DND-41 (cell line): ENCODE data around the gene SIDT2.

Experiments
- ATAC-seq: fragments of 200-7000 bp; cut with Tn5 transposase; 3 replicates; pipeline ENCODE4 v1.9.1; 2021; ENCODE audit warnings: low read depth; ENCODE audit not compliant: insufficient read depth
- DNase-seq: peaks from one replicate; pipeline ENCODE4 v3.0.0-alpha.2; 2020
- H2AFZ ChIP-seq: 2 replicates; pipeline ENCODE4 v1.6.0; 2012; ENCODE audit warnings: low read depth, low read length
- H3K27ac ChIP-seq: 2 replicates; pipeline ENCODE4 v1.5.1; 2012; ENCODE audit warnings: low read length, inconsistent platforms
- H3K27me3 ChIP-seq: fragments of 200-600 bp; sonication (generic); 2 replicates; pipeline ENCODE4 v1.6.0; 2012; ENCODE audit warnings: low read length, mild to moderate bottlenecking, inconsistent platforms; ENCODE audit not compliant: insufficient read depth, poor library complexity
- H3K36me3 ChIP-seq: 2 replicates; pipeline ENCODE4 v1.5.1; 2012; ENCODE audit warnings: low read length, inconsistent platforms; ENCODE audit not compliant: insufficient read depth
- H3K4me1 ChIP-seq: 2 replicates; pipeline ENCODE4 v1.5.1; 2012; ENCODE audit warnings: mild to moderate bottlenecking, low read length; ENCODE audit not compliant: insufficient read depth
- H3K4me2 ChIP-seq: 2 replicates; pipeline ENCODE4 v1.6.0; 2012; ENCODE audit warnings: mild to moderate bottlenecking, moderate library complexity, low read length, inconsistent platforms; ENCODE audit not compliant: insufficient read depth
- H3K4me3 ChIP-seq, 2 experiments: fragments of 200-600 bp in 1 of 2; shearing (Covaris generic) in 1 of 2; 2 replicates each; pipeline ENCODE4 v1.5.1; 2012 to 2016; ENCODE audit warnings: inconsistent platforms in 2 of 2, low read length in 2 of 2, mild to moderate bottlenecking in 2 of 2, low read depth in 1 of 2, moderate library complexity in 1 of 2
- H3K79me2 ChIP-seq: 2 replicates; pipeline ENCODE4 v1.6.0; 2012; ENCODE audit warnings: low read length, inconsistent platforms; ENCODE audit not compliant: insufficient read depth
- H3K9ac ChIP-seq: 2 replicates; pipeline ENCODE4 v1.6.0; 2012; ENCODE audit warnings: low read depth, mild to moderate bottlenecking, inconsistent platforms, low read length, moderate library complexity
- H3K9me3 ChIP-seq: 2 replicates; pipeline ENCODE4 v1.5.1; 2012; ENCODE audit warnings: low read length, moderate library complexity, mild to moderate bottlenecking, inconsistent platforms; ENCODE audit not compliant: insufficient read depth, severe bottlenecking
- H4K20me1 ChIP-seq: 2 replicates; pipeline ENCODE4 v1.6.0; 2012; ENCODE audit warnings: low read length; ENCODE audit not compliant: insufficient read depth
- CTCF ChIP-seq: IDR thresholded peaks from 2 replicates; pipeline ENCODE4 v1.5.1; 2012; ENCODE audit warnings: borderline replicate concordance, low read length, moderate library complexity, mild to moderate bottlenecking; ENCODE audit not compliant: poor library complexity, severe bottlenecking; ENCODE audit errors: extremely low read depth
- EZH2 ChIP-seq: IDR thresholded peaks from 3 replicates; pipeline ENCODE4 v1.6.1; 2012; ENCODE audit warnings: borderline replicate concordance, low read depth, mild to moderate bottlenecking, moderate library complexity, low read length, inconsistent platforms; ENCODE audit not compliant: severe bottlenecking

The SIDT2 gene

GRCh38 chr11:117230999-117231841, 52.7 kb downstream of the SIDT2 start:
- peaks cover 53% of the 10 kb centered on the region for H3K79me2 ChIP-seq
- ATAC-seq, result no peak
- H3K4me1 ChIP-seq, result peaks cover 44% of the 10 kb centered on the region
- H3K9me3 ChIP-seq, result no peaks in the 10 kb centered on the region
- peak overlapping the region; percentile 83 for H3K4me2 ChIP-seq
- H2AFZ ChIP-seq, result peak overlapping the region; percentile 88
- peak overlapping the region; percentile 71 for H3K9ac ChIP-seq
- peaks cover 37% of the 10 kb centered on the region for H3K36me3 ChIP-seq
- peak overlapping the region; percentile 84 for H3K27ac ChIP-seq
- no peaks in the 10 kb centered on the region for H3K27me3 ChIP-seq
- no peak for DNase-seq
- peak overlapping the region; percentile 81 to 91 for H3K4me3 ChIP-seq
- H4K20me1 ChIP-seq, result peaks cover 19% of the 10 kb centered on the region
- TF ChIP-seq CTCF, result no peak
- TF ChIP-seq EZH2, result no peak

DNA sequence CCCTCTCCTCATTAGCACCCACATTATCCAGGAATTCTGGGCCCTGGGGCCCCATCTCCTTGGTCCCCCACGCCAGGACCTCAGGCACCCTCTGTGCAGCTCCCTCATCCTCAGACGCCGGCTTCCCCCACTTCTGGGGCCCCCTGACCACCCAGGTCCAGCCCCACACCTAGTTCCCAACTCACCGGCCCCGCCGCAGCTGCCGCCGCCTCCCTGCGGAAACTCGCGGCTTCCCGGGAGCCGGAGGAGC, 53.2 kb downstream of the SIDT2 start, which contains the start of gene PCSK7:
Gene PCSK7 (minus strand): TSS at position 232 of the 250 bp plus-strand sequence. CDS start 2,229 bp downstream, outside the sequence.
- no peaks in the 10 kb centered on the region for H3K9me3 ChIP-seq
- H3K36me3 ChIP-seq, result peaks cover 38% of the 10 kb centered on the region
- H3K9ac ChIP-seq, result peak within 1 kb of the TSS; percentile 71
- H3K27ac ChIP-seq, result peak within 1 kb of the TSS; percentile 84
- no peak for TF ChIP-seq CTCF
- no peak for TF ChIP-seq EZH2
- peaks cover 44% of the 10 kb centered on the region for H3K4me1 ChIP-seq
- no peak for DNase-seq
- H2AFZ ChIP-seq, result peak within 1 kb of the TSS; percentile 88
- ATAC-seq, result no peak
- peaks cover 53% of the 10 kb centered on the region for H3K79me2 ChIP-seq
- no peaks in the 10 kb centered on the region for H3K27me3 ChIP-seq
- H3K4me2 ChIP-seq, result peak within 1 kb of the TSS; percentile 100
- peaks cover 19% of the 10 kb centered on the region for H4K20me1 ChIP-seq
- H3K4me3 ChIP-seq, result peak within 1 kb of the TSS; percentile 81 to 91

- peak within 1 kb of the TSS; percentile 71 for H3K9ac ChIP-seq
- peak within 1 kb of the TSS; percentile 88 for H2AFZ ChIP-seq
- H3K27ac ChIP-seq, result peak within 1 kb of the TSS; percentile 84
- peaks cover 15% of the 10 kb centered on the region for H4K20me1 ChIP-seq
- peaks cover 44% of the 10 kb centered on the region for H3K4me1 ChIP-seq
- no peaks in the 10 kb centered on the region for H3K27me3 ChIP-seq
- DNase-seq, result peak; percentile 83
- no peaks in the 10 kb centered on the region for H3K9me3 ChIP-seq
- H3K4me3 ChIP-seq, result peak within 1 kb of the TSS; percentile 81 to 91
- peaks cover 33% of the 10 kb centered on the region for H3K36me3 ChIP-seq
- peak within 1 kb of the TSS; percentile 100 for H3K4me2 ChIP-seq
- TF ChIP-seq CTCF (peak; percentile 97), EZH2 (no peak)
- peak; percentile 83 for ATAC-seq
- H3K79me2 ChIP-seq, result peaks cover 53% of the 10 kb centered on the region
These were observed 53.7 kb downstream of the SIDT2 start, which contains the start of gene RNF214 for GRCh38 chr11:117232092-117232878. RNF214 (plus strand) TSS chr11:117232671; CDS start chr11:117234273, 1,602 bp downstream.
